OCI-LY7 (cell line): ENCODE results near the gene LITAFD. TPM values are rescaled to one million over a fixed set of nuclear protein-coding genes. Genes with fewer than 3 reads are reported as not detected.

ENCODE experiments used
- BruUV-seq: library from RNA; stranded (reverse); fragments of 400-500 nt; replicated peaks from 2 replicates; lab custom pipeline; 2021; lab: Mats Ljungman, UMichigan
- CTCF ChIA-PET: fragments of 300-600 bp; sonication (Branson Sonifier 250); formaldehyde crosslinking; loops from one replicate; lab custom pipeline; 2022; ENCODE audit warnings: antibody characterized with exemption; ENCODE audit not compliant: unreplicated experiment; lab: Charles Lee
- POLR2A ChIA-PET: fragments of 300-600 bp; sonication (Branson Sonifier 250); formaldehyde crosslinking; loops from one replicate; lab custom pipeline; 2022; ENCODE audit warnings: antibody characterized with exemption; lab: Charles Lee
- DNase-seq: peaks from one replicate; pipeline ENCODE4 v3.0.0-alpha.2; 2015; ENCODE audit warnings: low spot score
- H2AFZ ChIP-seq: fragments of 200-600 bp; sonication (generic), shearing (Covaris generic); 2 replicates; pipeline ENCODE4 v1.6.1; 2014; ENCODE audit warnings: mild to moderate bottlenecking, antibody characterized with exemption, low read length, moderate library complexity
- H3K27ac ChIP-seq: fragments of 200-600 bp; sonication (generic); 2 replicates; pipeline ENCODE4 v1.5.1; 2014; ENCODE audit warnings: mixed run types, low read depth, mild to moderate bottlenecking, moderate library complexity, low read length, inconsistent platforms; ENCODE audit not compliant: poor library complexity, severe bottlenecking
- H3K36me3 ChIP-seq: fragments of 200-600 bp; sonication (generic); 2 replicates; pipeline ENCODE4 v1.6.1; 2014; ENCODE audit warnings: mild to moderate bottlenecking, antibody characterized with exemption, low read length, moderate library complexity, mixed read lengths; ENCODE audit not compliant: insufficient read depth
- H3K4me1 ChIP-seq: fragments of 200-600 bp; sonication (generic); 2 replicates; pipeline ENCODE4 v1.5.1; 2014; ENCODE audit warnings: mild to moderate bottlenecking, low read length; ENCODE audit not compliant: insufficient read depth, poor library complexity, severe bottlenecking
- H3K4me2 ChIP-seq: fragments of 200-600 bp; sonication (generic); 2 replicates; pipeline ENCODE4 v1.6.1; 2014; ENCODE audit warnings: mild to moderate bottlenecking, low read length
- H3K4me3 ChIP-seq: fragments of 200-600 bp; sonication (generic); 2 replicates; pipeline ENCODE4 v1.5.1; 2014; ENCODE audit warnings: mild to moderate bottlenecking, low read depth, low read length; ENCODE audit not compliant: poor library complexity, severe bottlenecking
- H3K79me2 ChIP-seq: fragments of 200-600 bp; sonication (generic); 2 replicates; pipeline ENCODE4 v1.6.1; 2016; ENCODE audit warnings: low read depth, mild to moderate bottlenecking, low read length, moderate library complexity, mixed read lengths; ENCODE audit not compliant: insufficient read depth
- H3K9me2 ChIP-seq: fragments of 200-600 bp; sonication (generic); 2 replicates; pipeline ENCODE4 v1.6.1; 2016; ENCODE audit warnings: mild to moderate bottlenecking, low read length, mixed read lengths; ENCODE audit not compliant: insufficient read depth
- H3K9me3 ChIP-seq: fragments of 200-600 bp; sonication (generic); 2 replicates; pipeline ENCODE4 v1.6.1; 2014; ENCODE audit warnings: mild to moderate bottlenecking, mixed run types, low read length, mixed read lengths
- H4K20me1 ChIP-seq: fragments of 200-600 bp; sonication (generic); 2 replicates; pipeline ENCODE4 v1.6.1; 2014; ENCODE audit warnings: mild to moderate bottlenecking, antibody characterized with exemption, low read length, moderate library complexity, mixed read lengths; ENCODE audit not compliant: insufficient read depth
- CTCF ChIP-seq: fragments of 200-600 bp; sonication (generic); conservative IDR thresholded peaks from 2 replicates; pipeline ENCODE4 v1.5.1; 2014; ENCODE audit warnings: mild to moderate bottlenecking, antibody characterized with exemption, low read length, moderate library complexity, mixed read lengths
- EZH2phosphoT487 ChIP-seq: fragments of 200-600 bp; sonication (generic); IDR thresholded peaks from 2 replicates; pipeline ENCODE4 v1.6.1; 2018; ENCODE audit warnings: low read depth, borderline replicate concordance, mild to moderate bottlenecking, mixed run types, antibody characterized with exemption, low read length, moderate library complexity, mixed read lengths
- intact Hi-C: fragments of 100-400 bp; cut with micrococcal nuclease; formaldehyde crosslinking; loops from one replicate; pipeline ENCODE4 v1.10.0; 2022; ENCODE audit not compliant: unreplicated experiment
- total RNA-seq, 2 experiments: library from RNA; depleted of rRNA in 1 of 2; stranded (reverse); fragments of >200 nt in 1 of 2; shearing (Covaris generic) in 1 of 2; gene quantifications; 2 replicates each; pipeline ENCODE4 v1.2.3, GENCODE V29; 2014 to 2022

LITAFD gene
- total RNA-seq, 2 experiments from 2014 or later, result not detected

- Histone ChIP-seq H3K79me2 (0 out of 2 replicates have a peak, but pooled peaks cover 1% of the 10 kb centered on the region), H3K4me1 (no peaks in the 10 kb centered on the region), H3K9me2 (no peaks in the 10 kb centered on the region), H3K9me3 (no peaks in the 10 kb centered on the region), H3K36me3 (peaks cover 97% of the 10 kb centered on the region), H3K27ac (no peak overlapping the region), H3K4me2 (no peak overlapping the region), H3K4me3 (no peak overlapping the region), H2AFZ (no peak overlapping the region), H4K20me1 (no peaks in the 10 kb centered on the region)
- TF ChIP-seq CTCF, result no peak
- TF ChIP-seq EZH2phosphoT487, result no peak
- no peak for DNase-seq
- ChIA-PET POLR2A (no interaction called here), CTCF (no interaction called here)
- intact Hi-C loops, result no loop called here
- no TSS peak for BruUV-seq
These were observed 27.7 kb upstream of the LITAFD start for GRCh38 chr16:8854298-8854948.

GRCh38 chr16:8855051-8855786 lies 26.9 kb upstream of the LITAFD start:
- Histone ChIP-seq H3K27ac (no peak overlapping the region), H3K79me2 (peaks cover 9% of the 10 kb centered on the region; the same call in 1 of the 2 replicates), H3K9me3 (no peaks in the 10 kb centered on the region), H3K4me3 (no peak overlapping the region), H3K4me2 (no peak overlapping the region), H2AFZ (no peak overlapping the region), H3K4me1 (no peaks in the 10 kb centered on the region), H3K36me3 (peaks cover 97% of the 10 kb centered on the region), H3K9me2 (no peaks in the 10 kb centered on the region), H4K20me1 (0 out of 2 replicates have a peak, but pooled peaks cover 4% of the 10 kb centered on the region)
- intact Hi-C loops, result no loop called here
- TF ChIP-seq EZH2phosphoT487, result no peak
- peak; percentile 68 for TF ChIP-seq CTCF
- CTCF ChIA-PET, result no interaction called here
- BruUV-seq, result no TSS peak
- POLR2A ChIA-PET, result interaction anchor here (0.6 to 0.7 kb wide), 2 partner anchors 69 to 105 kb away, joined by 3 read pairs; no protein-coding TSS in a partner anchor
- no peak for DNase-seq
